Subcutaneous abdominal adipose tissue (tissue), 5 donors: ENCODE measurements around the gene CDKN2AIP.

ENCODE experiments used
- H3K27ac ChIP-seq: one replicate; pipeline ENCODE4 v1.7.0; 2013; ENCODE audit warnings: low read depth, mild to moderate bottlenecking, inconsistent platforms, low read length, moderate library complexity
- H3K27me3 ChIP-seq, 5 donors: one replicate each; pipeline ENCODE4 v1.7.0; 2013; ENCODE audit warnings: low read length in 5 of 5, inconsistent platforms in 1 of 5; ENCODE audit not compliant: control insufficient read depth in 5 of 5, insufficient read depth in 4 of 5
- H3K36me3 ChIP-seq, 5 donors: one replicate each; pipeline ENCODE4 v1.7.0; 2013; ENCODE audit warnings: low read length in 5 of 5; ENCODE audit not compliant: control insufficient read depth in 5 of 5, insufficient read depth in 5 of 5
- H3K4me1 ChIP-seq, 5 donors: one replicate each; pipeline ENCODE4 v1.7.0; 2013; ENCODE audit warnings: low read length in 5 of 5, mild to moderate bottlenecking in 3 of 5, moderate library complexity in 1 of 5; ENCODE audit not compliant: control insufficient read depth in 5 of 5, insufficient read depth in 5 of 5
- H3K4me3 ChIP-seq, 5 donors: one replicate each; pipeline ENCODE4 v1.7.0; 2013; ENCODE audit warnings: low read length in 5 of 5, low read depth in 1 of 5
- H3K9ac ChIP-seq, 5 donors: one replicate each; pipeline ENCODE4 v1.7.0; 2013; ENCODE audit warnings: low read length in 5 of 5, mild to moderate bottlenecking in 4 of 5, moderate library complexity in 3 of 5
- H3K9me3 ChIP-seq, 5 donors: one replicate each; pipeline ENCODE4 v1.7.0; 2013; ENCODE audit warnings: low read length in 5 of 5; ENCODE audit not compliant: control insufficient read depth in 5 of 5
- donor health status: healthy.
- donor health status: healthy.
- donor health status: healthy.
- donor health status: healthy.
- donor health status: healthy.

CDKN2AIP gene, protein sequence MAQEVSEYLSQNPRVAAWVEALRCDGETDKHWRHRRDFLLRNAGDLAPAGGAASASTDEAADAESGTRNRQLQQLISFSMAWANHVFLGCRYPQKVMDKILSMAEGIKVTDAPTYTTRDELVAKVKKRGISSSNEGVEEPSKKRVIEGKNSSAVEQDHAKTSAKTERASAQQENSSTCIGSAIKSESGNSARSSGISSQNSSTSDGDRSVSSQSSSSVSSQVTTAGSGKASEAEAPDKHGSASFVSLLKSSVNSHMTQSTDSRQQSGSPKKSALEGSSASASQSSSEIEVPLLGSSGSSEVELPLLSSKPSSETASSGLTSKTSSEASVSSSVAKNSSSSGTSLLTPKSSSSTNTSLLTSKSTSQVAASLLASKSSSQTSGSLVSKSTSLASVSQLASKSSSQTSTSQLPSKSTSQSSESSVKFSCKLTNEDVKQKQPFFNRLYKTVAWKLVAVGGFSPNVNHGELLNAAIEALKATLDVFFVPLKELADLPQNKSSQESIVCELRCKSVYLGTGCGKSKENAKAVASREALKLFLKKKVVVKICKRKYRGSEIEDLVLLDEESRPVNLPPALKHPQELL

DNA sequence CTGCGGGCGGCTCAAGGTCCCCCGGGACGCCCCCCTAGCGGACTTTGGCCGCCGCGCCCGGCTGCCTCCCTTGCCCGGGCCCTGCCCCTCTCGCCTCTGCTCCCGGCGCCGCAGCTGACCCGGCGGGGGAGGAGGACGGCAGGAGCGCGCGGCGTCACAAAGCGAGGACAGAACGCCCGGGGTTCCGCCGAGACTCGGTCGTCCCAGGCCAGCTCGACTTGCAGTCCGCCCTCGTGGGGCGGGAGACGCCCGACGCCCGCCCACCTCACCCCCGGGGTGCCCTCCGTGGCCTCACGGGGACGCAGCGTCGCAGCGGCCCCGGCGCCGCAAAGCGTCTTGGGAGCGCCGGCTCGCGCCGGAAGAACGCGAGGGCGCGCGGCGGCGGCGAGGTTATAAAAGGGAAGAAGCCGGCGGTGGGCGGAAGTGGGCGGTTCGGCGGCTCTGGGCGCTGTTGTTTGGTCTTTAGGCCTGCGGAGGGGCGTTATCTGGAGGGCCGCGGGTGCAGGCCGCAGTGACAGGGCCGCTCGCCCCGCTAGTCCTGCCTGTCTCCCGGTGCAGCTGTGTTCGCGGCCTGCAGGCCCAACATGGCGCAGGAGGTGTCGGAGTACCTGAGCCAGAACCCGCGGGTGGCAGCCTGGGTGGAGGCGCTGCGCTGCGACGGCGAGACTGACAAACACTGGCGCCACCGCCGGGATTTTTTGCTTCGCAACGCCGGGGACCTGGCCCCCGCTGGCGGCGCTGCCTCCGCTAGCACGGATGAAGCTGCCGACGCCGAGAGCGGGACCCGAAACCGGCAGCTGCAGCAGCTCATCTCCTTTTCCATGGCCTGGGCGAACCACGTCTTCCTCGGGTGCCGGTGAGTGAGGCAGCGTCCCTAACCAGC is at the start of gene CDKN2AIP:
Gene CDKN2AIP, plus strand, starts transcription at position 423 of the 883 bp plus-strand sequence. Its CDS starts 162 bp downstream, at position 585.
- Histone ChIP-seq H3K9me3 (no peaks in the 10 kb centered on the region), H3K9ac (peak within 1 kb of the TSS; percentile 76 to 99 (median 95)), H3K4me3 (peak within 1 kb of the TSS; percentile 85 to 98 (median 96)), H3K36me3 (peaks cover 15 to 31% (median 23%) of the 10 kb centered on the region in 5 donors), H3K27ac (peak within 1 kb of the TSS; percentile 97), H3K27me3 (no peaks in the 10 kb centered on the region), H3K4me1 (peaks cover 7 to 49% (median 39%) of the 10 kb centered on the region in 5 donors)

DNA sequence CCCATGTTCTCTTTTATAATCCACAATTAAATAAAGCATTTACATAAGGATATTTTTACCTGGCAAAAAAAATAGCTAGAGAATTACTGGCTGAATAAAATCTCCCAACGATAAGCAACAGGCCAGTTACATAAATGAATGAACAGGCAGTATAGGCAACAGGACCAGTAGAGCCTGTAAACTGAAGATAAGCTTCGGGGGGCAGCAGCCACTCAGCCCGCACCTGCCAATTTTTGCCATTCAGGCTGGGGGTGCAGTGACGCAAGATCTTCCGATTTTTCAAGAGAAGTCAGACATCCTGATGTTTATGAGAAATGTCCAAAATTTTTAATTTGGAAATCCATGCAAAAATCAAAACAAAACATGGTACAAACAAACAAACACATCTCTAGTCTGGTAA is 49.0 kb upstream of the CDKN2AIP start:
- no peak overlapping the region for H3K27ac ChIP-seq
- peaks cover 0 to 5% (median 0%) of the 10 kb centered on the region in 5 donors for H3K27me3 ChIP-seq
- H3K4me1 ChIP-seq, result peaks cover 0 to 19% (median 15%) of the 10 kb centered on the region in 5 donors
- H3K36me3 ChIP-seq, result no peaks in the 10 kb centered on the region
- no peaks in the 10 kb centered on the region for H3K9me3 ChIP-seq
- no peak overlapping the region for H3K9ac ChIP-seq
- H3K4me3 ChIP-seq, result no peak overlapping the region

DNA sequence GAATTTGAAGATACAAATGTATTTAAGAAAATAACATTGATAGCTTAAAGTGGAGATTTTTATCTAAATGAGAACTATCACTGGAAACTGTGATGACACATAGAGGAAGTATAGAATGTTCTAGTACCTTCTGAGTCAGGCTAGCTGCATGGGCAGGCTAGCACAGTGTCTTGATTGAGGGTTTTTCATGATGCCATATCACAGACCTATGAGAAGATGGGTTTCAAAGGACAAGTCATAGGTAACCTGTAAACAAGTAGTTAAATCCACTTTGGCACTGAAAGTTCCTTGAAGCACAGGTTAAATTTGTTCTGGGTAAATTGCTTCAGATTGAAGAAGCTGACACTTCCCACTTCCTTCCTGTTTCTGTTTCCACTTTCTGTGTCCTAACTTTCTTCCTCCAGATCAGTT is 48.2 kb upstream of the CDKN2AIP start:
- Histone ChIP-seq H3K4me3 (no peak overlapping the region), H3K9me3 (no peaks in the 10 kb centered on the region), H3K27ac (no peak overlapping the region), H3K36me3 (no peaks in the 10 kb centered on the region), H3K4me1 (peaks cover 0 to 19% (median 15%) of the 10 kb centered on the region in 5 donors), H3K9ac (no peak overlapping the region), H3K27me3 (peaks cover 0 to 5% (median 0%) of the 10 kb centered on the region in 5 donors)

DNA sequence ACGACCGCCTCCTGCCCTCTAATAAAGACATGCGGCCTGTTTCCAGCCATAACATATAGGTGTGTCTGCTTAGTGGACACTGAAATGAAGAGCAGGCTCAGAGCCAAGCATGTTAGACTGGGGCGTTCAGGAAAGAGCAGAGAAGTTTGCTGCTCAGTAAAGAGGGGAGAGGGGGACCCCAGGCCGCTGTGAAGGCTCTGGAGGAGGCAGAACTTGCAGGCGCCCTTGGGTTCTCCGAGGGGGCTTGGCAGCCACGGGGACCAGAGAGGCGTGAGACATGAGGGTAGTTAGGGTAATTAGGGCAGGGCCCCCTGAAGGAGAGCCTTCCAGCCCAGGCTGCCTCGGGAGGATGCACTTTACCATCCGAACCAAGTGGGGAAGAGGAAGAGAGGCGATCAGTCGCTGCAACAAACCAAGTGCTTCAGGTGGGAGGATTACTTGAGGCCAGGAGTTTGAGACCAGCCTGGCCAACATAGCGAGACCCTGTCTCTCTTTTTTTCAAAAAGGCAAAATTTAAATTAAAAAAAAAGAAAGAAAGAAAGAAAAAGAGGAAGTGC is 46.6 kb upstream of the CDKN2AIP start:
- Histone ChIP-seq H3K9me3 (no peaks in the 10 kb centered on the region), H3K4me3 (peak overlapping the region in 4 of 5 donors; percentile 64 to 71 (median 67)), H3K27ac (no peak overlapping the region), H3K9ac (peak overlapping the region in 4 of 5 donors; percentile 50 to 70 (median 66)), H3K36me3 (no peaks in the 10 kb centered on the region), H3K27me3 (peaks cover 0 to 5% (median 0%) of the 10 kb centered on the region in 5 donors), H3K4me1 (peaks cover 0 to 19% (median 15%) of the 10 kb centered on the region in 5 donors)

DNA sequence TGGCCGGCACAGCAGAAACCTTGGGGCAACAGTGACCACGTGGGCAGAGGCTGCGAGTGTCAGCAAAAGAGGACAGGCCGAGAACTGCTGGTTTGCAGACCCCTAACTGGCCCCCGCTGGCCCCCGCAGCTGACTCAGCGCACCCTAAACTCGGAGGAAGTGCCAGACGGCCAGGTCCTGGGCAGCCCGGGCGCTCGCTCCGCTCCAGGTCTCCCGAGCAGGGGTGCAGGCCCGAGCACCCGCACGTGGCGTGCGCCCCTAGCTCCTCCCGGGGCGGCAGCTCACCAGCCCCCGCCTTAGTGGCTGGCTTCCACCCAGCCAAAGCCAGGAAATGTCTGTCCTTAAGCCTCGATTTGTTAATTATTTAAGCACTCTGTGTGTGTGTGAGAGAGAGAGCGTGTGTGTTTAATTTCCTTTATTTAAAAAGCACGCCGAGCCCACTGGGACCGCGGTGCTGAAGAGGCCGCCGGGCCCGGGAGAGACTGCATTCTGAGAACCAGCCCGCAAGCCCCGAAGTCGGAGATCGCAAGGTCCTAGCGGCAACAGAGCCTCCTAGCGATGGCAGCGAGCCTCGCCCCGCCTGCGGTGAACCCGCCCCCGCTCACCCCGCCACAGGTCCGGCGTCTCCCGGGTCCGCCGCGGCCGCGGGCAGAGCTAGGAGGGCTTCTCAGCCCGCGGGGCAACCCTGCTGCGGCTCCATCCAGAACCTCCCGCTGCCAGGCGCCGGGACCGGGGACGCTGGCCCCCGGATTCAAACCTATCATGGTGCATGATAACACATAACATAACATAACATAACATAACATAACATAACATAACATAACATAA is 45.9 kb upstream of the CDKN2AIP start:
- Histone ChIP-seq H3K9me3 (no peaks in the 10 kb centered on the region), H3K36me3 (no peaks in the 10 kb centered on the region), H3K27me3 (peaks cover 0 to 5% (median 0%) of the 10 kb centered on the region in 5 donors), H3K4me3 (peak overlapping the region in 4 of 5 donors; percentile 64 to 71 (median 67)), H3K9ac (peak overlapping the region in 4 of 5 donors; percentile 50 to 70 (median 66)), H3K4me1 (peaks cover 0 to 19% (median 15%) of the 10 kb centered on the region in 5 donors), H3K27ac (no peak overlapping the region)

DNA sequence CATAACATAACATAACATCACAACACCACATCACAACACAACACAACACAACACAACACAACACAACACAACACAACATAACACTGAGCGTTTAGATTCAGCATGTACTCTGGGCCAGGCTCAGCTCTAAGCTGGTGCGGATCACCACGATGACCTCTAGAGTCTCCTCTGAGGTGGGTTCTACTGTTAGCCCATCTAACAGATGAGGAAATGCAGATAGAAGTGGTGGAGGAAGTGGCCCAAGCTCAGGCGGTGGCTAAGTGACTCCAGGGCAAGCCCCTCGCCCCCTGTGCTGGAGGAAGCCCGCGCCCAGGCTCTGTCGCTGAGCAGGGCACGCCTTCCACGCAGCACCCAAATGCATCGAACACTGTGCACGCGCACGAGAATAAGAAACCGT is 45.3 kb upstream of the CDKN2AIP start:
- peak overlapping the region in 3 of 5 donors; percentile 50 to 70 (median 64) for H3K9ac ChIP-seq
- H3K36me3 ChIP-seq, result no peaks in the 10 kb centered on the region
- no peaks in the 10 kb centered on the region for H3K9me3 ChIP-seq
- peaks cover 0 to 19% (median 15%) of the 10 kb centered on the region in 5 donors for H3K4me1 ChIP-seq
- peak overlapping the region in 4 of 5 donors; percentile 64 to 71 (median 67) for H3K4me3 ChIP-seq
- no peak overlapping the region for H3K27ac ChIP-seq
- no peaks in the 10 kb centered on the region for H3K27me3 ChIP-seq

DNA sequence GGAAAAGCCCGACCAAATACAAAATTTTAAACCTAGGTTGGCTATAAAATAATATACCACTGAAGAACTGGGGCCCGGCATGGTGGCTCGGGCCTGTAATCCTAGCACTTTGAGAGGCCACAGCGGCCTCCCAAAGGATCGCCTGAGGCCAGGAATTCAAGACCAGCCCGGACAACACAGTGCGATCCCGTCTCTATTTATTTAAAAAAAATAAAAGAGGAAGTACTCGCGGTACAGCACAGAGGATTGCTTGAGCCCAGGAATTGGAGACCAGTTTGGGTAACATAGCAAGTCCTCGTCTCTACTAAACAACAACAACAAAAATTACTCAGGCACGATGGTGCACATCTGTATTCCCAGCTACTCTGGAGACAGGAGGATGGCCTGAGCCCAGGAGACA is 44.8 kb upstream of the CDKN2AIP start:
- Histone ChIP-seq H3K4me3 (peak overlapping the region in 1 of 5 donors; percentile 6), H3K36me3 (no peaks in the 10 kb centered on the region), H3K4me1 (peaks cover 0 to 19% (median 15%) of the 10 kb centered on the region in 5 donors), H3K27me3 (no peaks in the 10 kb centered on the region), H3K9me3 (no peaks in the 10 kb centered on the region), H3K27ac (no peak overlapping the region), H3K9ac (no peak overlapping the region)

DNA sequence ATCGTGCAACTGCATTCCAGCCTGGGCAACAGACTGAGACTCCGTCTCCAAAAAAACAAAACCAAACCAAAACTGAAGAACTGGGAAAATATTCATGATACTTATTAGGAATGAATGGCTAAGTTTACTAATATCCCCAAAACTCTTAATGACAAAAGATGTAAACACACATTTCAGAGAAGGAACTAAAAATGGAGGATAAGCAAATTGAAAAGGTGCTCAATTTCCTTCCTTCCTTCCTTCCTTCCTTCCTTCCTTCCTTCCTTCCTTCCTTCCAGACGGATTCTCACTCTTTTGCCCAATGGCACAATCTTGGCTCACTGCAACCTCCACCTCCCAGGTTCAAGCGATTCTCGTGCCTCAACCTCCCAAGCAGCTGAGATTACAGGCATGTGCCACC is 44.4 kb upstream of the CDKN2AIP start:
- Histone ChIP-seq H3K27ac (no peak overlapping the region), H3K27me3 (no peaks in the 10 kb centered on the region), H3K9me3 (no peaks in the 10 kb centered on the region), H3K4me1 (peaks cover 0 to 19% (median 15%) of the 10 kb centered on the region in 5 donors), H3K36me3 (no peaks in the 10 kb centered on the region), H3K4me3 (peak overlapping the region in 1 of 5 donors; percentile 6), H3K9ac (no peak overlapping the region)

DNA sequence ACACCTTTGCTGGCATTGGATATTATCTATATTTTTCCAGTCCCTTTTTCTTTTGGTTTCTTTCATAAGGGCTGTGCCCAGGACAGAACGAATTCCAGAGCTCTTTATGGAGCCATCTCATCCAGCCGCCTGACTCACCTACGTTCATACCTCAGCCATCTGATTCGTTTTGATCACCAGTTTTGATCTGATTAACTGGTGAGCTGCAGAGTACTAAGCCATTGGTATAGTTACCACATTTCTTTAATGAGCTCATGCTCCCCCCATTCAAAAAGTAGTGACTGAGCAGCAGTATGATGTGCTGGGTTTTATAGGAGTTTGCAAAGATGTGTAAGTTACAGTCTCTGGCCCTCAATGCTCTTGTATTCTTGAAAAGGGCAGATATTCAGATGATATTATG is 43.0 kb upstream of the CDKN2AIP start:
- no peak overlapping the region for H3K9ac ChIP-seq
- no peak overlapping the region for H3K4me3 ChIP-seq
- H3K27me3 ChIP-seq, result no peaks in the 10 kb centered on the region
- H3K27ac ChIP-seq, result no peak overlapping the region
- H3K9me3 ChIP-seq, result no peaks in the 10 kb centered on the region
- H3K4me1 ChIP-seq, result peaks cover 0 to 19% (median 15%) of the 10 kb centered on the region in 5 donors
- H3K36me3 ChIP-seq, result no peaks in the 10 kb centered on the region
